GM23338 (cell line): ENCODE measurements around the gene PTPRR. TPM values are rescaled to one million over a fixed set of nuclear protein-coding genes. Genes with fewer than 3 reads are reported as not detected.

ENCODE experiments used
- ATAC-seq: fragments of 200-7000 bp; cut with Tn5 transposase; 3 replicates; pipeline ENCODE4 v1.9.1; 2020
- DNase-seq: peaks from one replicate; pipeline ENCODE4 v3.0.0-alpha.2; 2015; ENCODE audit warnings: low spot score
- H2AFZ ChIP-seq: fragments of 200-600 bp; sonication (generic); 2 replicates; pipeline ENCODE4 v1.8.0; 2016; ENCODE audit warnings: antibody characterized with exemption, mild to moderate bottlenecking, moderate library complexity
- H3F3A ChIP-seq: fragments of 200-600 bp; sonication (generic); replicated peaks from 2 replicates; pipeline ENCODE4 v1.8.0; 2017; ENCODE audit warnings: antibody characterized with exemption, mixed run types, low read depth
- H3K27ac ChIP-seq: fragments of 200-600 bp; sonication (generic); 2 replicates; pipeline ENCODE4 v1.6.1; 2016; ENCODE audit warnings: low read depth
- H3K27me3 ChIP-seq: fragments of 200-600 bp; sonication (generic); 2 replicates; pipeline ENCODE4 v1.8.0; 2016; ENCODE audit warnings: mild to moderate bottlenecking, mixed run types, moderate library complexity; ENCODE audit not compliant: insufficient read depth
- H3K36me3 ChIP-seq: fragments of 200-600 bp; sonication (generic); 2 replicates; pipeline ENCODE4 v1.8.0; 2016; ENCODE audit warnings: mild to moderate bottlenecking; ENCODE audit not compliant: insufficient read depth
- H3K4me1 ChIP-seq: fragments of 200-600 bp; sonication (generic); 2 replicates; pipeline ENCODE4 v1.8.0; 2016; ENCODE audit warnings: mild to moderate bottlenecking, moderate library complexity; ENCODE audit not compliant: insufficient read depth
- H3K4me2 ChIP-seq: fragments of 200-600 bp; sonication (generic); 2 replicates; pipeline ENCODE4 v1.7.1; 2017; ENCODE audit warnings: mixed run types
- H3K4me3 ChIP-seq: fragments of 200-600 bp; sonication (generic); 2 replicates; pipeline ENCODE4 v1.6.1; 2016; ENCODE audit warnings: mixed run types
- H3K79me2 ChIP-seq: fragments of 200-600 bp; sonication (generic); replicated peaks from 2 replicates; pipeline ENCODE4 v1.8.0; 2017; ENCODE audit warnings: mild to moderate bottlenecking; ENCODE audit not compliant: insufficient read depth
- H3K9me2 ChIP-seq: fragments of 200-600 bp; sonication (generic); 2 replicates; pipeline ENCODE4 v1.8.0; 2017; ENCODE audit not compliant: insufficient read depth
- H4K20me1 ChIP-seq: fragments of 200-600 bp; sonication (generic); replicated peaks from 2 replicates; pipeline ENCODE4 v1.8.0; 2017; ENCODE audit warnings: mild to moderate bottlenecking; ENCODE audit not compliant: insufficient read depth
- H3K27ac Mint-ChIP-seq: 2 replicates; pipeline ENCODE4 v1.8.0; 2020; ENCODE audit warnings: inconsistent platforms, mild to moderate bottlenecking, moderate library complexity, mixed read lengths
- H3K27me3 Mint-ChIP-seq: 3 replicates; pipeline ENCODE4 v1.8.0; 2022; ENCODE audit warnings: low read depth, mild to moderate bottlenecking, moderate library complexity, mixed read lengths, inconsistent platforms; ENCODE audit not compliant: insufficient read depth, poor library complexity
- H3K36me3 Mint-ChIP-seq: 3 replicates; pipeline ENCODE4 v1.8.0; 2021; ENCODE audit warnings: low read depth, mild to moderate bottlenecking, inconsistent platforms, moderate library complexity, mixed read lengths
- H3K4me1 Mint-ChIP-seq: 3 replicates; pipeline ENCODE4 v1.8.0; 2020; ENCODE audit warnings: mild to moderate bottlenecking, inconsistent platforms, mixed read lengths
- H3K4me3 Mint-ChIP-seq: 3 replicates; pipeline ENCODE4 v1.8.0; 2021; ENCODE audit warnings: moderate library complexity, mild to moderate bottlenecking, inconsistent platforms, mixed read lengths
- H3K9me3 Mint-ChIP-seq: 3 replicates; pipeline ENCODE4 v1.8.0; 2020; ENCODE audit warnings: moderate library complexity, mild to moderate bottlenecking, inconsistent platforms, mixed read lengths
- EZH2 ChIP-seq: fragments of 200-600 bp; sonication (generic); IDR thresholded peaks from one replicate; pipeline ENCODE4 v1.8.0; 2017; ENCODE audit warnings: antibody characterized with exemption, mild to moderate bottlenecking, low read depth; ENCODE audit not compliant: unreplicated experiment
- EZH2phosphoT487 ChIP-seq: fragments of 200-600 bp; sonication (generic); IDR thresholded peaks from one replicate; pipeline ENCODE4 v1.8.1; 2018; ENCODE audit warnings: antibody characterized with exemption; ENCODE audit not compliant: unreplicated experiment
- JUNB ChIP-seq: IDR thresholded peaks from one replicate; pipeline ENCODE4 v1.6.1; 2016; ENCODE audit warnings: antibody characterized with exemption; ENCODE audit not compliant: unreplicated experiment
- NANOG ChIP-seq: IDR thresholded peaks from 2 replicates; pipeline ENCODE4 v1.6.1; 2016; ENCODE audit warnings: antibody characterized with exemption, borderline replicate concordance
- POLR2AphosphoS5 ChIP-seq: IDR thresholded peaks from 2 replicates; pipeline ENCODE4 v1.6.1; 2016; ENCODE audit warnings: antibody characterized with exemption, low read depth
- STAT1 ChIP-seq: IDR thresholded peaks from one replicate; pipeline ENCODE4 v1.6.1; 2016; ENCODE audit warnings: antibody characterized with exemption; ENCODE audit not compliant: unreplicated experiment
- ZNF114 ChIP-seq: fragments of 250-450 bp; sonication (Bioruptor Pico); IDR thresholded peaks from 2 replicates; pipeline ENCODE4 v1.5.0; 2020; ENCODE audit warnings: mild to moderate bottlenecking, moderate library complexity
- ZNF331 ChIP-seq: fragments of 250-450 bp; sonication (Bioruptor Pico); IDR thresholded peaks from 2 replicates; pipeline ENCODE4 v1.5.0; 2020; ENCODE audit warnings: low read depth, mild to moderate bottlenecking, moderate library complexity
- ZNF462 ChIP-seq: fragments of 250-450 bp; sonication (Bioruptor Pico); IDR thresholded peaks from 2 replicates; pipeline ENCODE4 v1.5.0; 2020; ENCODE audit warnings: mild to moderate bottlenecking, moderate library complexity
- polyA plus RNA-seq: library from polyadenylated mRNA; unstranded; fragments of >200 nt; fragmentation: Nextera tagmentation; extraction: Ambion mirVana; gene quantifications from 2 replicates; pipeline ENCODE4 v1.2.1, GENCODE V29; 2016
- total RNA-seq: library from RNA; depleted of rRNA; stranded (reverse); fragments of >200 nt; shearing (Covaris generic); gene quantifications from 2 replicates; pipeline ENCODE4 v1.2.3, GENCODE V29; 2014

PTPRR gene
- total and polyA plus RNA-seq, 2 experiments from 2014 or later, result 0.26 to 0.76 TPM

- Histone ChIP-seq H3K36me3 (no peaks in the 10 kb centered on the region), H3K4me2 (no peak overlapping the region), H3K79me2 (no peaks in the 10 kb centered on the region), H3F3A (no peaks in the 10 kb centered on the region), H3K27me3 (no peaks in the 10 kb centered on the region), H3K27ac (no peak overlapping the region), H3K9me2 (no peaks in the 10 kb centered on the region), H3K4me3 (no peak overlapping the region), H3K4me1 (no peaks in the 10 kb centered on the region), H2AFZ (no peak overlapping the region), H4K20me1 (no peaks in the 10 kb centered on the region)
- Mint-ChIP-seq H3K36me3 (no peaks in the 10 kb centered on the region), H3K27me3 (no peaks in the 10 kb centered on the region), H3K4me3 (no peak overlapping the region), H3K27ac (no peak overlapping the region), H3K4me1 (no peaks in the 10 kb centered on the region), H3K9me3 (no peaks in the 10 kb centered on the region)
- no peak for DNase-seq
- ATAC-seq, result no peak
- TF ChIP-seq STAT1, result no peak
Measured at GRCh38 chr12:70933133-70933532, 12.6 kb upstream of the PTPRR start.

GRCh38 chr12:70929029-70929428, 8.5 kb upstream of the PTPRR start:
- Histone ChIP-seq H3K27ac (no peak overlapping the region), H3K4me2 (no peak overlapping the region), H3K9me2 (no peaks in the 10 kb centered on the region), H3K4me3 (no peak overlapping the region), H3K4me1 (no peaks in the 10 kb centered on the region), H3K36me3 (no peaks in the 10 kb centered on the region), H4K20me1 (no peaks in the 10 kb centered on the region), H3K27me3 (no peaks in the 10 kb centered on the region), H3K79me2 (no peaks in the 10 kb centered on the region), H2AFZ (no peak overlapping the region), H3F3A (no peaks in the 10 kb centered on the region)
- Mint-ChIP-seq H3K27ac (no peak overlapping the region), H3K27me3 (no peaks in the 10 kb centered on the region), H3K9me3 (no peaks in the 10 kb centered on the region), H3K4me3 (no peak overlapping the region), H3K4me1 (no peaks in the 10 kb centered on the region), H3K36me3 (no peaks in the 10 kb centered on the region)
- ATAC-seq (no peak), DNase-seq (no peak)
- TF ChIP-seq POLR2AphosphoS5 (no peak), ZNF114 (CRISPR knock-in tag) (no peak), ZNF331 (CRISPR knock-in tag) (no peak), EZH2 (no peak), ZNF462 (CRISPR knock-in tag) (no peak), JUNB (no peak), EZH2phosphoT487 (no peak), NANOG (no peak), STAT1 (no peak)
